RWPE2 (cell line): ENCODE results near the gene RAPSN.

ENCODE experiments used
- ATAC-seq: fragments of 200-7000 bp; cut with Tn5 transposase; 3 replicates; pipeline ENCODE4 v1.9.1; 2021; ENCODE audit warnings: low read depth
- DNase-seq: peaks from one replicate; pipeline ENCODE4 v3.0.0-alpha.2; 2020; ENCODE audit warnings: low spot score
- H3K27ac ChIP-seq: fragments of 450-650 bp; 2 replicates; pipeline ENCODE4 v1.5.1; 2017; ENCODE audit warnings: mild to moderate bottlenecking; ENCODE audit not compliant: poor library complexity, severe bottlenecking
- H3K27me3 ChIP-seq: fragments of 250-450 bp; sonication (Bioruptor Pico); 2 replicates; pipeline ENCODE4 v1.5.1; 2021; ENCODE audit warnings: mild to moderate bottlenecking, moderate library complexity; ENCODE audit not compliant: insufficient read depth, poor library complexity, severe bottlenecking
- H3K36me3 ChIP-seq: fragments of 250-450 bp; sonication (Bioruptor Pico); 2 replicates; pipeline ENCODE4 v1.5.1; 2020; ENCODE audit warnings: low read depth, mild to moderate bottlenecking, moderate library complexity
- H3K4me1 ChIP-seq: fragments of 250-450 bp; sonication (Bioruptor Pico); 2 replicates; pipeline ENCODE4 v1.5.1; 2021; ENCODE audit warnings: mild to moderate bottlenecking, moderate library complexity; ENCODE audit not compliant: insufficient read depth, poor library complexity, severe bottlenecking
- H3K4me3 ChIP-seq: fragments of 250-450 bp; sonication (Bioruptor Pico); 2 replicates; pipeline ENCODE4 v1.5.1; 2021; ENCODE audit warnings: mild to moderate bottlenecking, moderate library complexity; ENCODE audit not compliant: severe bottlenecking
- H3K9me3 ChIP-seq: fragments of 250-450 bp; sonication (Bioruptor Pico); 2 replicates; pipeline ENCODE4 v1.5.1; 2021; ENCODE audit warnings: mild to moderate bottlenecking, moderate library complexity; ENCODE audit not compliant: severe bottlenecking
- CTCF ChIP-seq: fragments of 450-650 bp; IDR thresholded peaks from one replicate; pipeline ENCODE4 v1.5.1; 2017; ENCODE audit warnings: mild to moderate bottlenecking, moderate library complexity; ENCODE audit not compliant: poor library complexity, severe bottlenecking

Gene RAPSN

GRCh38 chr11:47443817-47444216 is 5.1 kb downstream of the RAPSN start:
- DNase-seq: no peak
- no peak for TF ChIP-seq CTCF

GRCh38 chr11:47443028-47443700 is 5.8 kb downstream of the RAPSN start:
- ATAC-seq (peak; percentile 61), DNase-seq (no peak)
- H3K27me3 ChIP-seq: no peaks in the 10 kb centered on the region
- no peak overlapping the region for H3K4me3 ChIP-seq
- no peaks in the 10 kb centered on the region for H3K4me1 ChIP-seq
- H3K9me3 ChIP-seq: no peaks in the 10 kb centered on the region
- no peak overlapping the region for H3K27ac ChIP-seq
- no peaks in the 10 kb centered on the region for H3K36me3 ChIP-seq
- TF ChIP-seq CTCF: no peak

More at GRCh38 chr11:47443817-47444216, 5.1 kb downstream of the RAPSN start:
- H3K27me3 ChIP-seq: no peaks in the 10 kb centered on the region
- ATAC-seq: no peak
- H3K4me1 ChIP-seq: no peaks in the 10 kb centered on the region
- H3K36me3 ChIP-seq: no peaks in the 10 kb centered on the region
- no peaks in the 10 kb centered on the region for H3K9me3 ChIP-seq
- H3K4me3 ChIP-seq: no peak overlapping the region
- H3K27ac ChIP-seq: no peak overlapping the region

- DNase-seq (no peak), ATAC-seq (no peak)
- H3K36me3 ChIP-seq: no peaks in the 10 kb centered on the region
- H3K4me1 ChIP-seq: no peaks in the 10 kb centered on the region
- H3K27ac ChIP-seq: no peak overlapping the region
- no peaks in the 10 kb centered on the region for H3K27me3 ChIP-seq
- no peak overlapping the region for H3K4me3 ChIP-seq
- no peak for TF ChIP-seq CTCF
- H3K9me3 ChIP-seq: no peaks in the 10 kb centered on the region
These were observed 6.4 kb downstream of the RAPSN start for GRCh38 chr11:47442514-47442913.

- no peak for TF ChIP-seq CTCF
- no peak for DNase-seq
- H3K36me3 ChIP-seq: no peaks in the 10 kb centered on the region
- no peaks in the 10 kb centered on the region for H3K9me3 ChIP-seq
- H3K27ac ChIP-seq: no peak overlapping the region
- no peak for ATAC-seq
- H3K27me3 ChIP-seq: no peaks in the 10 kb centered on the region
- no peaks in the 10 kb centered on the region for H3K4me1 ChIP-seq
- H3K4me3 ChIP-seq: no peak overlapping the region
These were observed 7.5 kb downstream of the RAPSN start for GRCh38 chr11:47441421-47441820.

- H3K27me3 ChIP-seq: no peaks in the 10 kb centered on the region
- no peak for ATAC-seq
- H3K36me3 ChIP-seq: no peaks in the 10 kb centered on the region
- H3K4me3 ChIP-seq: no peak overlapping the region
- no peak for DNase-seq
- no peaks in the 10 kb centered on the region for H3K9me3 ChIP-seq
- H3K27ac ChIP-seq: no peak overlapping the region
- no peaks in the 10 kb centered on the region for H3K4me1 ChIP-seq
- no peak for TF ChIP-seq CTCF
These were observed 8.9 kb downstream of the RAPSN start for GRCh38 chr11:47440054-47440476.
